GM10847 (cell line): Measurements from ENCODE around the gene DENND1B.

Experiments
- POLR2A ChIP-seq: IDR thresholded peaks from 2 replicates; pipeline ENCODE4 v1.6.1; 2011; ENCODE audit not compliant: insufficient read length; ENCODE audit errors: extremely low read depth

Gene DENND1B

DNA sequence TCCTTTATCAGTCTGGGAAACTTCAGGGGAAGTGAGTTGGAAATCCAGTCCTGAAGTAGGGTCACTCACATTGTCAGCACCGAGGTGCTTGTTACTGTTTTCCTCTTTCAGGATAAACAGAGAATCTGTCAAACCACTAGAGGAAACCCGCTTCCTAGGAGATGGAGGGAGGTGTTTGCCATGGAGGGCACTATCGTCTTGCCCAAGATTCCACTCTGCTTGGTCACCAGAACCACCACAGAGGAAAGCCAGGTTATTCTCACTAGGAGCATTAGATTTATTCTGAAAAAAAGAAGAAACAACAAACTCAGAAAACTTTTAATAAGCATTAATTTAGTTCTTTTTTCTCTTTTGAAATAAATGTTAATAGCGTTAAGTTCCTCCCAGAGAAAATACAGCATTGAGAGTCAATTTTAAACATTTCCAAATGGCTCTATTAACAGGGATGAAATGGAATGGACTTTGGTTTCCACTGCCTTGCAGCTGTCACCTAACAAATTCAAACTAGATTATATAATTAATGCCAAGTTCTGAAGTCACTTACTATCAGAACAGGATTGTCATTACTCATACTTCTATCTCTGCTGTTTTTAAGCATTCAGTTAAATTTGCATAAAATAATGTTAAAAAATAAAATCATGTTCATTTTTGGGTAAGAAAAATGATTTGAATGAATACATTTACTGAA is 264.4 kb downstream of the DENND1B start:
- no peak for TF ChIP-seq POLR2A

- no peak for TF ChIP-seq POLR2A
Measured at GRCh38 chr1:197496722-197497121, 278.6 kb downstream of the DENND1B start.

- TF ChIP-seq POLR2A: no peak
Measured at GRCh38 chr1:197486946-197487345, 288.3 kb downstream of the DENND1B start.

DNA sequence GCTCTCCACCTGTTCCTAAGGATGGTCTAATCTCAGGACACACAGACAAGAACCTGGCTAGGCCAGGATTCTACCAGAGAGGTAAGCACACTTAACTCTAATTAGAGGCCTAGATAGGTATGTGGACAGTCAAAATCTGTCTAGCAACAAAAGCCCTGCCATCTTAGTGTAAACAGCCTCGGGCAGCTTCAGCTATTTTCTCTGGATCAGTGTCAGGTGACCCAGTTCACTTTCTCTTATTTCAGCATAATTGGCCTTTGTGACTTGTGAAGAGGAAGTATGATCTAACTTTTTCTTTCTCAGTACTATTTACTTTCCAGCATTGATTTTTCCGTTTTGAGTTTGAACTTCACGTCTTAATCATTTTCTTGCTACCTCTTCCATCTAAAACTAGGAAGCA is 289.5 kb downstream of the DENND1B start:
- TF ChIP-seq POLR2A: no peak

- no peak for TF ChIP-seq POLR2A
Measured at GRCh38 chr1:197481101-197481500, 294.2 kb downstream of the DENND1B start.

- TF ChIP-seq POLR2A: no peak
Measured at GRCh38 chr1:197480446-197480845, 294.8 kb downstream of the DENND1B start.

- no peak for TF ChIP-seq POLR2A
Measured at GRCh38 chr1:197472141-197472540, 303.1 kb downstream of the DENND1B start.

- no peak for TF ChIP-seq POLR2A
Measured at GRCh38 chr1:197471248-197471985, 303.9 kb downstream of the DENND1B start.

- no peak for TF ChIP-seq POLR2A
Measured at GRCh38 chr1:197470330-197470729, 304.9 kb downstream of the DENND1B start.

GRCh38 chr1:197469620-197470210 is 305.6 kb downstream of the DENND1B start:
- no peak for TF ChIP-seq POLR2A

- no peak for TF ChIP-seq POLR2A
Measured at GRCh38 chr1:197468543-197469175, 306.6 kb downstream of the DENND1B start.

- TF ChIP-seq POLR2A: no peak
Measured at GRCh38 chr1:197467881-197468280, 307.4 kb downstream of the DENND1B start.

GRCh38 chr1:197466813-197467212 is 308.5 kb downstream of the DENND1B start:
- TF ChIP-seq POLR2A: no peak

DNA sequence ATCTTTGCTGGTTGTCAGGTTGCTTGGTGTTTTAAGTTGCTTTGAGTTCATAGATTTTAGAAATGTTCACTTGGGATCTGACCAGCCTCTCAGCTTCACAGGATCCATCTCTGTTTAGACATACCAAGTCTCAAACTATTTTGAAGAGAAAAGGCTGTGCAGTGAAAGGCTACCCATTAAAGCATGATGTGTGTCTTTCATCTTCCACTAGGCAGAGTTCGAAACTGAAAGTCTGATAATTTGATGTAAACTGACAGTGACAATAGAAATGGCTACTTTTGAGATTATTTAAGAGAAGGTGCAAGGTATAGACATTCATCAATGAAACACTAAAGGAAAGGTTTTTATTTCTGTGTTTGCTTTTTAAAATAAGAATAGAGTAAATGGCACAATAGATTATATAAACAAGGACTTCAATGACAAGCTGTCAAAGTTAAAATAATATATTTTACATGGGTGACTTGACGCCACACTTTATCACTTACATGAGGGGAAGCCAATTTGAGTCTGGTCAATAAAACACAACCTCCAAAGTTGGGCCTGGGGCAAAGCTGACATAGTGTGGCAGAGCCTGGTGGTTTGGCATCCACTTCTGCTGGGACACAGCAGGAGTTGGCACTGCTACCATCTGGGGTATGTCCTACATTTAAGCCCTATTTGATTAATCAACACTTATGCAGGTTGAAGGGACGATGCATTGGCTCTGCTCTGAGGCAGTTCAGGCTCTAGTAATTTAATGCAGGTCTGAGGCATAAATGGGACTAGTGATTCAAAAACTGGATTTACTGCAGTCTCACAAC is 309.6 kb downstream of the DENND1B start:
- TF ChIP-seq POLR2A: no peak

DNA sequence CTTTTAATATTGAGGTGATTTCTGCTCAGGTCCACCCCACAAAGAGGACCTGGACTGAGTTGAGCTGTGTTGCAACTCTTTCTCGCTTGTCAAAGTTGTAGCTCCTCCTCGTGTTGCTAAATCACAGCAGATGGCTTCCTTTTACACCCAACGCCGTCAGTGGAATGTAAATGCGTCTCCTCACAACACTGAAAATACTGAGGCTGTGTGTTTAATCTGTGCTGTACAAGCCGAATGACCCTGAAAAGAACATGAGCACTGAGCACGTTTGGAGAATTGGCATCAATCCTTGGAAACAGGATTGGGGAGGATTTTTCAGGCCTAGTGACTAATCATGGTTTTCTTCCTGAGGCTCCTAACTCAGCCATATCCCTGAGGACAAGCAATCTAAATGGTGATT is 311.2 kb downstream of the DENND1B start:
- no peak for TF ChIP-seq POLR2A
